GM18498 (cell line): Measurements from ENCODE around the gene STEAP3.

Source experiments
- ATAC-seq: cut with Tn5 transposase; IDR thresholded peaks from one replicate; pipeline ENCODE4 v1.9.1; 2021; ENCODE audit warnings: mild to moderate bottlenecking, moderate library complexity; ENCODE audit not compliant: unreplicated experiment

Gene STEAP3

GRCh38 chr2:119223521-119224390 lies at the start of gene STEAP3:
Gene STEAP3 (plus strand): TSS chr2:119223834. CDS start chr2:119231013, 7,179 bp downstream.
- peak; percentile 90 for ATAC-seq

GRCh38 chr2:119174216-119174992 lies 49.2 kb upstream of the STEAP3 start:
- ATAC-seq, result peak; percentile 78

GRCh38 chr2:119174993-119175347 lies 48.7 kb upstream of the STEAP3 start:
- no peak for ATAC-seq

GRCh38 chr2:119175517-119175916 lies 48.1 kb upstream of the STEAP3 start:
- no peak for ATAC-seq

DNA sequence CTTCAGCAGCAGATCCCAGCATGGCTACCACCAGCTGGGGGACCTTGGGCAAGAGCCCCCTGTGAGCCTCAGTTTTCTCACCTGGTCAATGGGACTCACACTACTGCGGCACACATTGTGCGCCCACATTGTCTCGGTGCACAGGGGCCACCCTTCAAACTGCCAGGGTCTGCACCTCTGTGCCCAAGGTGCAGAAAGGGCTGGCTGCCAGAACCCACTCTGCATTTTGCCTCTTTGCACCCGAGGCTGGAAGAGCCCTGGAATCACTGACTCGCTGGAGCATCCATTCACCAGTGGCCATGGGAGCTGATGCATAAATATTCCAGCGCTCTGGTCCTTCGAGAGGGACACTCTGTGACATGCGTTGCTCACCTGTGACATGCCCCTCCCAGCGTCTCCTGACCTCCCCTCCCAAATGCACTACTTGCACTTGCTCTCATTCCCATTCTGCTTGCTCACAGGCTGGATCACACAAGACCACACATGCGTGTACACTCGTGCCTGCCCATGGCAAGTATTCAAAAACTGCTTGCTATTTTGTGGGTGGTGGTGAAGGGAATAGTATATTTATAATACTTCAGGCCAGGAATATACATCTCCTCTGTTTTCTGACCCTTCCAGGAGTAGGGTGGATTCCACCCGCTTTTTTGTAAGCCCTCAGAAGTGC lies 46.3 kb upstream of the STEAP3 start:
- ATAC-seq, result no peak

DNA sequence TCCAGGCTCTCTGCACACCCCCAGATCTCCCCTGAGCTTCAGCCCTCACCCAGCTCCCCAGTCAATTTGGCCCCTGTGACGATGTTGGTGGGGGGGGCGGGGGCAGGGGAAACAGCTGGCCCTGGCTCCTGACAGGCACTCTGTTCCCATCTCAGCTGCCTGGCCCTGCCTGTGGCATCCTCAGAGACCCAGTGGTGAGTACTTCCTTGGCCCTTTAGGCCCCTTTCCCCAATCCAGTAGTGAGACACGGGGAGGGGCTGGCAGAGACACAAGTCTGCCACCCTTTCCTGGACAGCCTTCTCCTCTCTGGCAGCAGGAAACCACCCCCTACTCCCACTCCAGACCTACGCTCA lies 45.8 kb upstream of the STEAP3 start:
- no peak for ATAC-seq

DNA sequence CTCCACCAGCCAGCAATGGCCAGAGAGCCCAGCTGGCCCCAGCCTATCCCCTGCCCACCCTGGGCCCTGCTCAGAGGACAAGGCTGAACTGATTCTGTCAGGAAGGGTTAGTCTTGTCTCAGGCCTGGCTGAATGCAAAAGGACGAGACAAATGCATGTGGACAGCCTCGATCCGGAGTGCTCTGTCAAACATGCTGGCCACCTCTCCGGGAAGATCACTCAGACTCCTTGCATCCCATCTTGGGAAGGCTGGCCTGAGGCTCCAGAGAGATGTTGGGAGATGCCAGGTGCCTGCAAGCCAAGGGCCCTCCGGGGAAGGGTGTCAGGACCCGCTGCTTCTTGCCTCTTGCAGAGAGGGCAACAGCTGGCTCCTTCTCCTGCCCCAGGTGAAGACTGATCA lies 44.9 kb upstream of the STEAP3 start:
- no peak for ATAC-seq

- no peak for ATAC-seq
These were observed 44.4 kb upstream of the STEAP3 start for GRCh38 chr2:119179202-119179601.

DNA sequence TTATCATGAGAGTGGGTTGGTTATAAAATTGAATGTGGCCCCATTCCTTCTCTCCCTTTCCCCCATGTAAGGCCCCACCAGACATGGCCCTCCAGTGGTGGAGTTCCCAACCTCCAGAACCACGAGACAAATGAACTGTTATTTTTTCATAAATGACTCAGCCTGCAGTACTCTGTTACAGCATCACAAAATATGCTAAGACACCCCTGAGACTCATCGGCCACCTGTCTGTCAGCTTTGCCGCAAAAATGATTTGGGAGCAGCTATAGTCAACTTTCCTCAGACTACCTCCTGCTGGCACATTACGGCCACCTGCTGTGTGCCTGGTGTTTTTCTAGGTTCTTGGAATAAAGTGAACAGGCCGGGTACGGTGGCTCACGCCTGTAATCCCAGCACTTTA lies 43.6 kb upstream of the STEAP3 start:
- ATAC-seq, result no peak

- no peak for ATAC-seq
These were observed 42.7 kb upstream of the STEAP3 start for GRCh38 chr2:119180892-119181291.

DNA sequence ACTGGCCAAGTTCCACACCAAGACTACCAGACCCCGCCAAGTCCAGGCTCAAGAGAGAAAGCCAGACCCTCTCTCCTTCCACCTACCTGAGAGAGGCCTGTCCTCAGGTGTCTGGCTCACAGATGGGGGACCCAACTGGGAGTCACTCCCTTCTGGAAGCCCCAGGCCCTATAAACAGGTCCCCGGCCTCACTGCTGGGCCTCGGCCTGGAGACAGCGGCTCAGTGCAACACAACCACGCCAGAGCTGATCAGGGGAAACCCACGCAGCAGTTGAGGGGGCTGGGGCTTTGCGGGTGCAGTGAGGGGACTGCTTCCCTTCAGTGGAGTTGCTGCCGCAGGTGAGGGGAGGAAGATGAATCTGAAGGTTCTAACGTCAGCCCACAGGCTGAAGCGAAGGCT lies 42.2 kb upstream of the STEAP3 start:
- no peak for ATAC-seq

GRCh38 chr2:119181791-119182445 lies 41.7 kb upstream of the STEAP3 start:
- no peak for ATAC-seq

GRCh38 chr2:119184512-119184911 lies 39.1 kb upstream of the STEAP3 start:
- ATAC-seq, result no peak

DNA sequence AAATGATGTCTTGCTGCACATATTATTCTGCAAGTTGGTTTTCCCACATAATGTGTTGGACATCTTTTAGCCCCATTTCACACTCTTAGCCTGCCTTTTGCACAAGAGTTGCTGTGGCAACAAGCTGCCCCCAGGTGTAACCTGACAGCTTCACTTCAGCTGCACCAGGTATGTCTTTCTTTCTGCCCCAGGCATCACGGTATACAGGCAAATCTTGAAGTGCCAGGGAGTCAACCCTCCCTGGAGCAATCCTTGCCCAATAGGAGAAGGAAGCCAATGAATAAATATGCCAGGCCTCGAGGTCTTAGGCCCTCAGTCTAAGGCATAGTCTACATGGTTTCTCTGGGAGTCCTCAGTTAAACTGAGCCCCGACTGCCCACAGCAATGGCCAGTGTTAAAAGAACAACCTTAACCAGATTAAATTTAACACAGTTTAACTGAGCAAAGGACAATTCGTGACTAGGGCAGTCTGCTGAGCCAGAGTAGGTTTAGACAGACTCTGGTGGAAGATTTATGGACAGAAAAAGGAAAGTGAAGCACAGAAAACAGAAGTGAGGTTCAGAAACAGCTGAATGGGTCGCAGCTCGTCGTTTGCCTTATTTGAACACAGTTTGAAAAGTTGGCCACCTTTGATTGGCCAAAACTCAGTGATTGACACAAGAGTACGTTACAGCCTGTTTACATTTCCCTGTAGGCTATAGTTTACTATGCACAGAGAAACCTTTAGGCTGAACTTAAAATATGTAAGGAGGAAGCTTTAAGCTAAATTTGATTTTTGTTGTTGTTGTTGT lies 33.1 kb upstream of the STEAP3 start:
- peak; percentile 38 for ATAC-seq

DNA sequence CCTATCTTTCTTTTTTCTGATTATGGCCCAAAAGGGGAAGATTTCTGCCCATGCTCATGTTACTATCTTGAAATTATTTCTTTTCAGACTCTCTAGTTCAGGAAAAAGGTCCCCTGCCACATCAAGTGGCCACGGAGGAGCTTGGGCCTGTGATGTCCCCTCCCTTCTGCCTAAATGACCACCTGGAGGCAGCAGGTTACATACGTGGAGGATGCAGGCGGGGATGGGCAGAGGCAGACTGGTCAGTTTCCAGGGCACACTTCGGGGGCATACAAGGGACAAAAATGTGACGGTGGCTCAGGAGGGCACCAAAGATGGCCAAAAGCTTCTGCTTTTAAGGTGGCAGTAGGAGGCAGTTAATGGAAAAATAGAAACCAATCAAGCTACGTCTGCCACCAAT lies 30.7 kb upstream of the STEAP3 start:
- ATAC-seq, result no peak

GRCh38 chr2:119195001-119195400 lies 28.6 kb upstream of the STEAP3 start:
- no peak for ATAC-seq

DNA sequence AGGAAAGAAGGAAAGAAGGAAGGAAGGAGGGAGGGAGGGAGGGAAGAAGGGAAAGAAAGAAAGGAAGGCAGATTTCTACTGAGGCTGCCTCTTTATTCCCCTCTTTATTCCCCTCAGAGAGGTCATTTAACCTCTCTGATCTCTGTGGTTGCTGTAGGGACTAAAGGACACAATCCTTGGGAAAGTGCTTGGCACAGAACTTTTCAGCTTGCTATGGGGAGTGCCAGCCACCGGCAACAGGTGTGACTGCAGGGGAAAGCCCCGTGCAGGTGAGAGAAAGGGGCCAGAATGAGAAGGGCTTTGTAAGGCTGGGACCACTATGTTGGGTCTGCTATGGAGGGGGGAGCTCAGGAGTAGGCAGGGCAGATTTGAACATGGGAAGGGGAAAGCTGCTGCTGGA lies 27.7 kb upstream of the STEAP3 start:
- ATAC-seq, result no peak

- ATAC-seq, result no peak
These were observed 27.1 kb upstream of the STEAP3 start for GRCh38 chr2:119196301-119197125.

- ATAC-seq, result no peak
These were observed 26.6 kb upstream of the STEAP3 start for GRCh38 chr2:119197126-119197405.
